Trophoblast cell (in vitro differentiated cells and primary cell): Measurements from ENCODE around the gene FAXC.

Experiments used
- DNase-seq, 2 donors: peaks; one replicate each; pipeline ENCODE4 v3.0.0-alpha.2; 2016
- H2AFZ ChIP-seq: 2 replicates; pipeline ENCODE4 v1.6.1; 2013; ENCODE audit warnings: low read length, moderate library complexity, mild to moderate bottlenecking; ENCODE audit not compliant: insufficient read depth, poor library complexity
- H2AK5ac ChIP-seq: 2 replicates; pipeline ENCODE4 v1.6.1; 2013; ENCODE audit warnings: mild to moderate bottlenecking, low read length
- H2BK120ac ChIP-seq: 2 replicates; pipeline ENCODE4 v1.6.1; 2013; ENCODE audit warnings: low read length, mild to moderate bottlenecking, moderate library complexity; ENCODE audit not compliant: insufficient read depth, poor library complexity
- H2BK12ac ChIP-seq: 2 replicates; pipeline ENCODE4 v1.6.1; 2013; ENCODE audit warnings: mild to moderate bottlenecking, low read length, moderate library complexity
- H2BK5ac ChIP-seq: 2 replicates; pipeline ENCODE4 v1.6.1; 2013; ENCODE audit warnings: low read length, low read depth, moderate library complexity, mild to moderate bottlenecking; ENCODE audit not compliant: poor library complexity
- H3K14ac ChIP-seq: 2 replicates; pipeline ENCODE4 v1.6.1; 2013; ENCODE audit warnings: mild to moderate bottlenecking, low read length
- H3K18ac ChIP-seq: 2 replicates; pipeline ENCODE4 v1.6.1; 2013; ENCODE audit warnings: mild to moderate bottlenecking, low read length
- H3K23ac ChIP-seq: 2 replicates; pipeline ENCODE4 v1.6.1; 2013; ENCODE audit warnings: low read length
- H3K27ac ChIP-seq: 2 replicates; pipeline ENCODE4 v1.5.1; 2013; ENCODE audit warnings: low read depth, mild to moderate bottlenecking, inconsistent platforms, low read length, moderate library complexity
- H3K27me3 ChIP-seq: 2 replicates; pipeline ENCODE4 v1.6.1; 2013; ENCODE audit warnings: inconsistent platforms, mild to moderate bottlenecking, low read length, moderate library complexity; ENCODE audit not compliant: insufficient read depth
- H3K36me3 ChIP-seq, 2 experiments: 1 replicate in 1 of 2; 2 replicates in 1 of 2; pipeline ENCODE4 v1.6.1; 2013; ENCODE audit warnings: low read length in 2 of 2, mild to moderate bottlenecking in 2 of 2, moderate library complexity in 1 of 2; ENCODE audit not compliant: insufficient read depth in 2 of 2, control insufficient read depth in 1 of 2
- H3K4ac ChIP-seq: 2 replicates; pipeline ENCODE4 v1.6.1; 2013; ENCODE audit warnings: low read depth, mild to moderate bottlenecking, low read length, moderate library complexity
- H3K4me1 ChIP-seq, 2 experiments: 1 replicate in 1 of 2; 2 replicates in 1 of 2; pipeline ENCODE4 v1.6.1; 2013; ENCODE audit warnings: low read length in 2 of 2, mild to moderate bottlenecking in 2 of 2, moderate library complexity in 1 of 2; ENCODE audit not compliant: insufficient read depth in 2 of 2, control insufficient read depth in 1 of 2
- H3K4me2 ChIP-seq: 2 replicates; pipeline ENCODE4 v1.6.1; 2013; ENCODE audit warnings: inconsistent platforms, mild to moderate bottlenecking, low read length, moderate library complexity
- H3K4me3 ChIP-seq: 2 replicates; pipeline ENCODE4 v1.5.1; 2013; ENCODE audit warnings: mild to moderate bottlenecking, low read depth, low read length, inconsistent platforms
- H3K79me1 ChIP-seq: one replicate; pipeline ENCODE4 v1.6.1; 2013; ENCODE audit warnings: low read length
- H3K79me2 ChIP-seq: 2 replicates; pipeline ENCODE4 v1.6.1; 2013; ENCODE audit warnings: low read length, mild to moderate bottlenecking; ENCODE audit not compliant: control insufficient read depth, insufficient read depth, poor library complexity
- H3K9ac ChIP-seq: 2 replicates; pipeline ENCODE4 v1.6.1; 2013; ENCODE audit warnings: mild to moderate bottlenecking, low read length
- H3K9me3 ChIP-seq: 2 replicates; pipeline ENCODE4 v1.6.1; 2013; ENCODE audit warnings: low read depth, mild to moderate bottlenecking, control low read depth, inconsistent platforms, low read length; ENCODE audit not compliant: insufficient read depth
- H4K12ac ChIP-seq: 2 replicates; pipeline ENCODE4 v1.6.1; 2013; ENCODE audit warnings: low read depth, mild to moderate bottlenecking, low read length, moderate library complexity
- H4K8ac ChIP-seq: 2 replicates; pipeline ENCODE4 v1.6.1; 2013; ENCODE audit warnings: low read depth, mild to moderate bottlenecking, low read length, moderate library complexity
- H4K91ac ChIP-seq: one replicate; pipeline ENCODE4 v1.6.1; 2013; ENCODE audit warnings: low read depth, mild to moderate bottlenecking, low read length, moderate library complexity
- WGBS: extraction: QIAGEN DNeasy Blood & Tissue Kit; methylation state at CpG from one replicate; pipeline ENCODE4 v1.1.7; 2013; ENCODE audit warnings: missing lambda C conversion rate; ENCODE audit not compliant: insufficient read length, insufficient coverage; ENCODE audit errors: extremely low coverage; 5-methylcytosine and 5-hydroxymethylcytosine counted together

Gene FAXC

GRCh38 chr6:99333068-99333467 lies 16.4 kb downstream of the FAXC start:
- H3K9ac ChIP-seq = no peak overlapping the region
- H3K79me1 ChIP-seq = no peaks in the 10 kb centered on the region
- no peaks in the 10 kb centered on the region for H3K9me3 ChIP-seq
- H3K27ac ChIP-seq = no peak overlapping the region
- H2BK12ac ChIP-seq = no peak overlapping the region
- H2AK5ac ChIP-seq = no peak overlapping the region
- H2BK120ac ChIP-seq = no peak overlapping the region
- H3K18ac ChIP-seq = no peak overlapping the region
- no peak overlapping the region for H2BK5ac ChIP-seq
- H4K12ac ChIP-seq = no peak overlapping the region
- H3K36me3 ChIP-seq = no peaks in the 10 kb centered on the region
- H4K8ac ChIP-seq = no peak overlapping the region
- no peak overlapping the region for H4K91ac ChIP-seq
- DNase-seq = no peak
- no peak overlapping the region for H2AFZ ChIP-seq
- no peak overlapping the region for H3K23ac ChIP-seq
- no peaks in the 10 kb centered on the region for H3K79me2 ChIP-seq
- WGBS = no CpG with 5 or more reads among the region's 6 CpGs
- H3K4me3 ChIP-seq = no peak overlapping the region
- H3K4ac ChIP-seq = no peak overlapping the region
- no peak overlapping the region for H3K14ac ChIP-seq
- H3K4me1 ChIP-seq = no peaks in the 10 kb centered on the region
- H3K4me2 ChIP-seq = no peak overlapping the region
- no peaks in the 10 kb centered on the region for H3K27me3 ChIP-seq

GRCh38 chr6:99331531-99331930 lies 17.9 kb downstream of the FAXC start:
- Histone ChIP-seq H3K4me1 (no peaks in the 10 kb centered on the region), H4K91ac (no peak overlapping the region), H3K14ac (no peak overlapping the region), H2BK5ac (no peak overlapping the region), H3K79me2 (no peaks in the 10 kb centered on the region), H3K36me3 (no peaks in the 10 kb centered on the region), H4K8ac (no peak overlapping the region), H3K23ac (no peak overlapping the region), H3K27ac (no peak overlapping the region), H3K4ac (no peak overlapping the region), H3K9me3 (no peaks in the 10 kb centered on the region), H3K4me2 (no peak overlapping the region), H3K4me3 (no peak overlapping the region), H3K27me3 (no peaks in the 10 kb centered on the region), H2BK120ac (no peak overlapping the region), H4K12ac (no peak overlapping the region), H2BK12ac (no peak overlapping the region), H2AFZ (no peak overlapping the region), H3K79me1 (no peaks in the 10 kb centered on the region), H3K9ac (no peak overlapping the region), H3K18ac (no peak overlapping the region), H2AK5ac (no peak overlapping the region)
- no CpG with 5 or more reads among the region's 3 CpGs for WGBS
- DNase-seq = no peak

- H3K4me1 ChIP-seq = no peaks in the 10 kb centered on the region
- no peaks in the 10 kb centered on the region for H3K27me3 ChIP-seq
- H4K8ac ChIP-seq = no peak overlapping the region
- no peak overlapping the region for H3K18ac ChIP-seq
- no peak overlapping the region for H3K23ac ChIP-seq
- no peak overlapping the region for H3K9ac ChIP-seq
- no peak overlapping the region for H4K91ac ChIP-seq
- no peak overlapping the region for H4K12ac ChIP-seq
- no peak overlapping the region for H2BK120ac ChIP-seq
- H2AFZ ChIP-seq = no peak overlapping the region
- no peak overlapping the region for H3K14ac ChIP-seq
- peak; percentile 41 to 81 for DNase-seq
- WGBS = no CpG with 5 or more reads among the region's 2 CpGs
- H3K27ac ChIP-seq = no peak overlapping the region
- H3K79me2 ChIP-seq = no peaks in the 10 kb centered on the region
- no peaks in the 10 kb centered on the region for H3K79me1 ChIP-seq
- no peak overlapping the region for H2BK12ac ChIP-seq
- H3K4me2 ChIP-seq = no peak overlapping the region
- no peaks in the 10 kb centered on the region for H3K9me3 ChIP-seq
- H3K36me3 ChIP-seq = no peaks in the 10 kb centered on the region
- no peak overlapping the region for H3K4ac ChIP-seq
- no peak overlapping the region for H3K4me3 ChIP-seq
- H2AK5ac ChIP-seq = no peak overlapping the region
- H2BK5ac ChIP-seq = no peak overlapping the region
These were observed 19.3 kb downstream of the FAXC start for GRCh38 chr6:99330159-99330558.

- no peaks in the 10 kb centered on the region for H3K4me1 ChIP-seq
- H2AFZ ChIP-seq = no peak overlapping the region
- no peak overlapping the region for H4K91ac ChIP-seq
- H3K27me3 ChIP-seq = no peaks in the 10 kb centered on the region
- H3K27ac ChIP-seq = no peak overlapping the region
- H3K18ac ChIP-seq = no peak overlapping the region
- no peaks in the 10 kb centered on the region for H3K9me3 ChIP-seq
- H3K4ac ChIP-seq = no peak overlapping the region
- H3K79me1 ChIP-seq = no peaks in the 10 kb centered on the region
- no peak overlapping the region for H2BK120ac ChIP-seq
- DNase-seq = no peak
- H3K79me2 ChIP-seq = no peaks in the 10 kb centered on the region
- H3K14ac ChIP-seq = no peak overlapping the region
- no peak overlapping the region for H3K9ac ChIP-seq
- H2BK5ac ChIP-seq = no peak overlapping the region
- no peak overlapping the region for H3K4me3 ChIP-seq
- H2AK5ac ChIP-seq = no peak overlapping the region
- no peak overlapping the region for H3K23ac ChIP-seq
- H4K8ac ChIP-seq = no peak overlapping the region
- H3K36me3 ChIP-seq = no peaks in the 10 kb centered on the region
- H4K12ac ChIP-seq = no peak overlapping the region
- H3K4me2 ChIP-seq = no peak overlapping the region
- no peak overlapping the region for H2BK12ac ChIP-seq
These were observed 24.5 kb downstream of the FAXC start for GRCh38 chr6:99324996-99325395.
